ENCODE measurements around the gene UCKL1. TPM values are rescaled to one million over a fixed set of nuclear protein-coding genes. Genes with fewer than 3 reads are reported as not detected.
"Not testable (repeated sequence)": the region's sequence is repeated elsewhere in the genome, so short reads cannot be mapped to it uniquely, and the experiment has no call there.

UCKL1 gene
- total and polyA plus RNA-seq, 12 donors: 12.1 to 101 (median 37.8) TPM

GRCh38 chr20:63920226-63920625 lies 36.0 kb downstream of the UCKL1 start:
- intact Hi-C loops (cut with DNase I): no loop called here
- DNase-seq: no peak
- WGBS, 4 donors: 91 to 97% (median 93%) methylated on average over 11 to 23 of the region's 23 CpGs
- H3K4me1 ChIP-seq (replicated peaks in 1 of 2): peaks cover under 1 to 12% of the 10 kb centered on the region in 2 donors
- TF ChIP-seq POLR2A (IDR thresholded peaks at IDR 0.05) (no peak), CTCF (IDR thresholded peaks at IDR 0.05) (no peak)
- peaks cover 0 to 18% of the 10 kb centered on the region in 2 donors for H3K36me3 ChIP-seq (replicated peaks in 1 of 2)
- H3K4me3 ChIP-seq: no peak overlapping the region
- no peaks in the 10 kb centered on the region for H3K27me3 ChIP-seq
- H3K9me3 ChIP-seq (replicated peaks in 1 of 3): no peaks in the 10 kb centered on the region
- H3K27ac ChIP-seq: no peak overlapping the region

- Histone ChIP-seq H3K27ac (no peak overlapping the region), H3K4me3 (no peak overlapping the region), H3K9me3 (replicated peaks in 1 of 3) (no peaks in the 10 kb centered on the region), H3K4me1 (replicated peaks in 1 of 2) (peaks cover 4 to 14% of the 10 kb centered on the region in 2 donors), H3K27me3 (no peaks in the 10 kb centered on the region), H3K36me3 (replicated peaks in 1 of 2) (peaks cover 0 to 18% of the 10 kb centered on the region in 2 donors)
- 85 to 97% (median 90%) methylated on average over 6 to 19 of the region's 19 CpGs for WGBS, 4 donors
- intact Hi-C loops (cut with DNase I): no loop called here
- TF ChIP-seq POLR2A (IDR thresholded peaks at IDR 0.05): no peak
- no peak for TF ChIP-seq CTCF (IDR thresholded peaks at IDR 0.05)
- no peak for DNase-seq
Measured at GRCh38 chr20:63919130-63919529, 37.1 kb downstream of the UCKL1 start.

GRCh38 chr20:63917811-63918210 lies 38.4 kb downstream of the UCKL1 start:
- H3K4me1 ChIP-seq (replicated peaks in 1 of 2): peaks cover 4 to 18% of the 10 kb centered on the region in 2 donors
- no peak overlapping the region for H3K4me3 ChIP-seq
- no peak for DNase-seq
- 94 to 97% (median 95%) methylated on average over 11 of the region's 11 CpGs for WGBS, 4 donors
- TF ChIP-seq CTCF (IDR thresholded peaks at IDR 0.05) (no peak), POLR2A (IDR thresholded peaks at IDR 0.05) (no peak)
- no peaks in the 10 kb centered on the region for H3K27me3 ChIP-seq
- no peak overlapping the region for H3K27ac ChIP-seq
- H3K36me3 ChIP-seq (replicated peaks in 1 of 2): peaks cover 0 to 18% of the 10 kb centered on the region in 2 donors
- intact Hi-C loops (cut with DNase I): no loop called here
- H3K9me3 ChIP-seq (replicated peaks in 1 of 3): no peaks in the 10 kb centered on the region

GRCh38 chr20:63916371-63916939 lies 39.8 kb downstream of the UCKL1 start:
- H3K27me3 ChIP-seq; H3K9me3 ChIP-seq (replicated peaks in 1 of 3); intact Hi-C loops (cut with DNase I); H3K27ac ChIP-seq; DNase-seq; H3K4me3 ChIP-seq: not testable (repeated sequence)
- Histone ChIP-seq H3K36me3 (replicated peaks in 1 of 2) (peaks cover 0 to 14% of the 10 kb centered on the region in 2 donors), H3K4me1 (replicated peaks in 1 of 2) (peaks cover 4 to 25% of the 10 kb centered on the region in 2 donors)
- WGBS, 4 donors: 92 to 95% (median 94%) methylated on average over 8 of the region's 8 CpGs

GRCh38 chr20:63915471-63915870 lies 40.7 kb downstream of the UCKL1 start:
- Histone ChIP-seq H3K27me3 (no peaks in the 10 kb centered on the region), H3K4me1 (replicated peaks in 1 of 2) (peaks cover 4 to 32% of the 10 kb centered on the region in 2 donors), H3K36me3 (replicated peaks in 1 of 2) (peaks cover 0 to 13% of the 10 kb centered on the region in 2 donors), H3K4me3 (no peak overlapping the region), H3K27ac (peak overlapping the region in 2 of 5 donors; percentile 7 to 48), H3K9me3 (replicated peaks in 1 of 3) (no peaks in the 10 kb centered on the region)
- TF ChIP-seq CTCF (IDR thresholded peaks at IDR 0.05): no peak
- peak; percentile 38 to 84 (median 78) for DNase-seq
- WGBS, 4 donors: 44 to 63% (median 52%) methylated on average over 5 to 6 of the region's 6 CpGs
- intact Hi-C loops (cut with DNase I): no loop called here
